Thyroid gland (tissue), 4 donors: Measurements from ENCODE around the gene PRR5.

Experiments
- POLR2A ChIP-seq, 2 donors: fragments of 450-650 bp; IDR thresholded peaks; one replicate each; pipeline ENCODE4 v1.6.1; 2017; ENCODE audit warnings: antibody characterized with exemption in 2 of 2, mild to moderate bottlenecking in 2 of 2, moderate library complexity in 1 of 2
- TF ChIP-seq, protein P1 (sequence below), 6 experiments: fragments of 200-600 bp in 3 of 6; fragments of 450-650 bp in 3 of 6; sonication (generic) in 3 of 6; IDR thresholded peaks; one replicate each; pipeline ENCODE4 v1.5.1; 2016 to 2019; ENCODE audit warnings: antibody characterized with exemption in 6 of 6, mild to moderate bottlenecking in 2 of 6, inconsistent platforms in 1 of 6, moderate library complexity in 1 of 6

GRCh38 chr22:44702479-44703198 is 635 bp downstream of the PRR5 start:
- TF ChIP-seq, protein P1, sequence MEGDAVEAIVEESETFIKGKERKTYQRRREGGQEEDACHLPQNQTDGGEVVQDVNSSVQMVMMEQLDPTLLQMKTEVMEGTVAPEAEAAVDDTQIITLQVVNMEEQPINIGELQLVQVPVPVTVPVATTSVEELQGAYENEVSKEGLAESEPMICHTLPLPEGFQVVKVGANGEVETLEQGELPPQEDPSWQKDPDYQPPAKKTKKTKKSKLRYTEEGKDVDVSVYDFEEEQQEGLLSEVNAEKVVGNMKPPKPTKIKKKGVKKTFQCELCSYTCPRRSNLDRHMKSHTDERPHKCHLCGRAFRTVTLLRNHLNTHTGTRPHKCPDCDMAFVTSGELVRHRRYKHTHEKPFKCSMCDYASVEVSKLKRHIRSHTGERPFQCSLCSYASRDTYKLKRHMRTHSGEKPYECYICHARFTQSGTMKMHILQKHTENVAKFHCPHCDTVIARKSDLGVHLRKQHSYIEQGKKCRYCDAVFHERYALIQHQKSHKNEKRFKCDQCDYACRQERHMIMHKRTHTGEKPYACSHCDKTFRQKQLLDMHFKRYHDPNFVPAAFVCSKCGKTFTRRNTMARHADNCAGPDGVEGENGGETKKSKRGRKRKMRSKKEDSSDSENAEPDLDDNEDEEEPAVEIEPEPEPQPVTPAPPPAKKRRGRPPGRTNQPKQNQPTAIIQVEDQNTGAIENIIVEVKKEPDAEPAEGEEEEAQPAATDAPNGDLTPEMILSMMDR (IDR thresholded peaks at IDR 0.05), result no peak
- TF ChIP-seq POLR2A (IDR thresholded peaks at IDR 0.05), result no peak
